NCI-H2227 treated with DMSO at 0.1 percent for 48 hours (cell line): Measurements from ENCODE around the gene RPN2.

Experiments
- DNase-seq: peaks from one replicate; lab custom pipeline; 2025; lab: John Stamatoyannopoulos, UW

RPN2 gene

GRCh38 chr20:37185686-37186085 is 6.6 kb downstream of the RPN2 start:
- DNase-seq: no peak

- no peak for DNase-seq
These were observed 9.7 kb downstream of the RPN2 start for GRCh38 chr20:37188787-37189186.

- no peak for DNase-seq
These were observed 10.4 kb downstream of the RPN2 start for GRCh38 chr20:37189416-37190016.

- DNase-seq: no peak
These were observed 11.4 kb downstream of the RPN2 start for GRCh38 chr20:37190354-37191112.

- DNase-seq: peak; percentile 73
These were observed 13.2 kb downstream of the RPN2 start for GRCh38 chr20:37192137-37192854.

GRCh38 chr20:37193226-37193625 is 14.1 kb downstream of the RPN2 start:
- DNase-seq: no peak

GRCh38 chr20:37193821-37194220 is 14.7 kb downstream of the RPN2 start:
- DNase-seq: no peak

GRCh38 chr20:37194621-37195417 is 15.7 kb downstream of the RPN2 start:
- DNase-seq: no peak

- DNase-seq: no peak
These were observed 20.0 kb downstream of the RPN2 start for GRCh38 chr20:37198932-37199660.

GRCh38 chr20:37200376-37200775 is 21.2 kb downstream of the RPN2 start:
- no peak for DNase-seq

- no peak for DNase-seq
These were observed 22.0 kb downstream of the RPN2 start for GRCh38 chr20:37200926-37201826.

GRCh38 chr20:37201827-37202162 is 22.7 kb downstream of the RPN2 start:
- no peak for DNase-seq

GRCh38 chr20:37202267-37202943 is 23.3 kb downstream of the RPN2 start:
- DNase-seq: peak; percentile 95

GRCh38 chr20:37204056-37204455 is 24.9 kb downstream of the RPN2 start:
- DNase-seq: no peak

GRCh38 chr20:37205130-37205529 is 26.0 kb downstream of the RPN2 start:
- DNase-seq: no peak

- peak; percentile 33 for DNase-seq
These were observed 26.7 kb downstream of the RPN2 start for GRCh38 chr20:37205794-37206193.

GRCh38 chr20:37207171-37207570 is 28.0 kb downstream of the RPN2 start:
- no peak for DNase-seq

- no peak for DNase-seq
These were observed 30.1 kb downstream of the RPN2 start for GRCh38 chr20:37209193-37209592.

GRCh38 chr20:37209661-37210314 is 30.7 kb downstream of the RPN2 start:
- DNase-seq: no peak

GRCh38 chr20:37218441-37218840 is 39.3 kb downstream of the RPN2 start:
- no peak for DNase-seq
